GM18526 (cell line): ENCODE results near the gene HDLBP.

Experiments used
- POLR2A ChIP-seq: IDR thresholded peaks from 3 replicates; pipeline ENCODE4 v1.6.1; 2011; ENCODE audit not compliant: insufficient read length; ENCODE audit errors: extremely low read depth

The HDLBP gene

DNA sequence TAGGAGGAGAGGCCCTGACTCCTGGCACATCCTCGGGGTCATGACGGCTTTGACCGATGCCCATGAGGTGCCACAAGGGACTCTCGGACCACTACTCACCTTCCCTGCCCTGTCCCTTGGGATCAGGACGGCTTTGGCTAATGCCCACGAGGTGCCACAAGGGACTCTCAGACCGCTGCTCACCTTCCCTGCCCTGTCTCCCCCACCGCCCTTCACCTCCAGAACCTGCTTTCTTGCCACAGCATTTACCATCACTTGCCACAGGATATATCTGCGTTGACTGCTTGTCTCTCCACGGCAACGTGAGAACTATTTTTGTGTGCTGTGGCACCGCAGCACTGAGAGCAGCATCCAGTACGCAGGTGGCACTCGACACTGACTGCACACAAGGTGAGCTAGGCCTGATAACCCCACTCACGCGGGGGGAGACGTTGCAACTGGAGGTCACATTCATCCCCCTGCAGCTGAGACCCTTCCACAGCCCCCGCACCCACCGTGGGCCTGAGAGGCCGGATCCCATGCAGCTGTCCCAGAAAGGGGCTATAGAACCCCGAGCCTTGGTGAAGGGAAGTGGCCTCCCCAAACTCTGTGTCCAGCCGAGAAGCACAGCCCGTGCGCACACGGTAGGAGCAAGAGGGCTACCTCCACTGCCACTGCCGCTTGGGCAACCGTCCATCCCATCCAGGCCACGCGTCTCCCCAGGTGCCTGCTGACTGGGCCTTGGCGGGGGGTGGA lies 79.4 kb downstream of the HDLBP start:
- TF ChIP-seq POLR2A = no peak

DNA sequence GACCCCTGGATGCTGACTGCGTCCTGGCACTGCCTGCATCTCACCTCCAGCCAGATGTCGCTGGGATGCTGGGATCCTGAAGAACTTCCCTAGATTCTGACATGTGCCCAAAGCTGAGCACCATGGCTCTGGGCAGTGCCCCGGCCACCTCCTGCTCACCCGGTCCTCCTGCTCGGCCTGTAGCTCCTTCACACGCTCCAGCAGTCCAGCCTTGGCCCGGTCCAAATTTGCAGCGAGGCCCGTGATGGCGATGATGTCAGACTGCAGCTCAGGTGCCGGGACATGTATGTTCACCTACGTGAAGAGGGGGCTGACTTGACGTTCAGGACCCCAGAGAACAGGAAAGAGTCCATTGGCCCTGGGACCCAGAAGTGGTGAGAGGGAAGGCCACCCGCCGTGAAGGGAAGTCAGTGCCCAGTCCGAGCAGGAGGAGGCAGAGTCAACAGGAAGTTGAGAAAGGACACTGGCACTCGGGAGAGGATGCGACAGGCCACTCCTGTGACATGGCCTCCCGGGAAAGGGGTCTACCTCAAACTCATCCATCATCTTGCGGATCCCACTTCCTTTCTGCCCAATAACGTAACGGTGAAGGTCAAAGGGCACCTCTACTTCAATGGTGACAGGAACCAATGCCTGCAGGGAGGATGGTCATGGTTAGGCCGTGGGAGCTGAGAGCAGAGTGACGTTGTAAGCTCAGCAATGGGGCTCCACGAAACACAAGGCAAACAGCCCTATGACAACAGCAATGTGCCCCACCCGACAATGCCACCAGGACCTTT lies 80.3 kb downstream of the HDLBP start:
- no peak for TF ChIP-seq POLR2A

GRCh38 chr2:241234066-241234790 lies 81.2 kb downstream of the HDLBP start:
- TF ChIP-seq POLR2A = no peak

DNA sequence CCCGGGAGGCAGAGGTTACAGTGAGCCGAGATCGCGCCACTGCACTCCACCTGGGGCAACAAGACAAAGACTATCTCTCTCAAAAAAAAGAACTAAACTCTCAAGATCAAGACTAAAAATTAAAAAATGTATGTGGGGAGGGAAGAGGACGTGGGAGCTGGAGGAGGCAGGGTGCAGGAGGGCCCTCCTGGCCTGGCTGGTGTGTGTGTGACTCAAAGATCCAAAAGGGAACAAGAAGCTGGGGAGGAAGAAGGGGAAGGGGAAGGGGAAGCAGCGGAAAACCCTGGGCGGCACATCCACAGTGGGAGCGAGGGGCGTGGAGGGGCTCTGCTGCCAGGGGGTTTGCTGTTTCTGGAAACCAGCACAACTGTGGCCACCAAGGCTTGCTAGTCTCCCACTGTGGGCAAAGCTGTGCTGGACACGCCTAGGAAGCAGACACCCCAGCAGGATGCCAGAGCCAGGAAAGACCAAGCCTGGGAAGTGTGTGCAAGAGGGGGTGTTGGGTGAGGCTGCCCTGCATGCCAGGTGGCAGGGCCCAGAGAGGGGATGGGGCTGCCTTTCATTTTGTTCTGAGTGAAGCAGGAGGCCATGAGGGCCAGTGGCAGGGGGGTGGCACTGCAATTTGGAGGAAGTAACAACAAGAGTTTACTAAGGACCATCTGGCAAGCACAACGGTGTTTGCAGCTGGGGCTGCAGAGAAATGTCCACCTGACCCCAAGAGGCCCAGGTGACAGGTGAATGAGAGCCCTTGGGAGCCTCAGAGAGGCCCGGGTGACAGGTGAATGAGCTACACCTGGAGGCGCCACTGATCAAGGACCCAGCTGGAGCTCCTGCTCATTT lies 82.5 kb downstream of the HDLBP start:
- no peak for TF ChIP-seq POLR2A

- no peak for TF ChIP-seq POLR2A
These were observed 85.0 kb downstream of the HDLBP start for GRCh38 chr2:241230435-241230834.

- TF ChIP-seq POLR2A = no peak
These were observed 85.7 kb downstream of the HDLBP start for GRCh38 chr2:241229563-241230401.

DNA sequence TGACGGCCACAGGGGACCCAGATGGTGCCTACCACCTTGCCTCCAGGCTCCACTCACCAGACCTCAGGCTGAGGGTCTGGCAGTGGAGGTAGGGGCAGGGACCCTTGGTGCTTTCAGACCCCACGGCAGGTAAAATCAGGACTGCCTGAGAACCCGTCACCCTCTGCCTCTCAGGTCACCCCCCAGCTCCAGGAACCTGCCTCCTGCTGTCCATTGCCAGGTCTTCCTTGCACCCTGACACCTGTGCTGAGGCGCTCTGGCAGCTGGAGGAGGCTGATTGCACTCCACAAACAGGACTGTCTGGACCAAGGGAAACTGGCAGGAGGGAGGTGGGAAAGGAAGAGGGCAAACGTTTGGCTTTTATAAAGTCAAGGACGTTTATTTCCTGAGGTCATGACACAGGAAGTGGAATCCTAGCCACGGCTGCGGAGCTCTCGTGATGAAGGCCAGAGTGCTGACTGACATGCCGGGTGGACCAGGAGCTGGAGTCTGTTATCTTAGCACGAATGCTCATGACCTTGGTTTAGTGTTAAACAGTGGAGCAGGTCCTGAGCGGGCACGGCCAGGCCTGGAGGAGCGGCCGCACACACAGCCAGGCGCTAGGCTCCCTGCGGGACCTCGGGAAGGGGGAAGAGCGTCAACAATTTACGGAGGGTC lies 86.5 kb downstream of the HDLBP start:
- no peak for TF ChIP-seq POLR2A

- no peak for TF ChIP-seq POLR2A
These were observed 87.2 kb downstream of the HDLBP start for GRCh38 chr2:241228081-241228859.

- TF ChIP-seq POLR2A = no peak
These were observed 87.9 kb downstream of the HDLBP start for GRCh38 chr2:241227594-241227993.

- no peak for TF ChIP-seq POLR2A
These were observed 88.5 kb downstream of the HDLBP start for GRCh38 chr2:241226723-241227572.

- TF ChIP-seq POLR2A = no peak
These were observed 89.5 kb downstream of the HDLBP start for GRCh38 chr2:241225983-241226382.

- no peak for TF ChIP-seq POLR2A
These were observed 89.9 kb downstream of the HDLBP start for GRCh38 chr2:241225545-241225944.
